ENCODE measurements around the gene PRMT9. TPM values are rescaled to one million over a fixed set of nuclear protein-coding genes. Genes with fewer than 3 reads are reported as not detected.

Gene PRMT9
- total and polyA plus RNA-seq, 2 of the 13 experiments (the other 11 are each of a cell fraction or from before 2014, with no cell fraction given) = 4.0 to 9.7 TPM

GRCh38 chr4:147638365-147638764, 45.6 kb downstream of the PRMT9 start (continued):
- TF ChIP-seq ZNF644 (CRISPR knock-in tag; IDR thresholded peaks at IDR 0.05; ENCODE audit: low read depth) (no peak), BHLHE40 (IDR thresholded peaks at IDR 0.05; ENCODE audit: low read length) (no peak)

GRCh38 chr4:147635348-147635747, 48.6 kb downstream of the PRMT9 start:
- no peaks in the 10 kb centered on the region for H3K9me3 ChIP-seq (ENCODE audit: low read length)
- no peak overlapping the region for H3K27ac ChIP-seq (ENCODE audit: extremely low read length, insufficient read depth, low read length)
- ChIA-PET POLR2A (no interaction called here), CTCF (ENCODE audit: low intra/inter-chr PET ratio, low total read pairs) (no interaction called here)
- no peak for ATAC-seq
- no peaks in the 10 kb centered on the region for H3K27me3 ChIP-seq (ENCODE audit: control insufficient read depth in 1 of 2, insufficient read depth in 2 of 2, low read length in 2 of 2)
- DNase-seq (ENCODE audit: low spot score) = no peak
- no peaks in the 10 kb centered on the region for H4K20me1 ChIP-seq (ENCODE audit: insufficient read depth, low read length)
- H3K4me3 ChIP-seq (replicated peaks in 1 of 3; ENCODE audit: insufficient read depth in 1 of 3, low read depth in 2 of 3, low read length in 3 of 3) = no peak overlapping the region
- FAIRE-seq = no peak
- H2AFZ ChIP-seq (ENCODE audit: low read length) = no peak overlapping the region
- no peak overlapping the region for H3K4me2 ChIP-seq (ENCODE audit: low read depth, low read length)
- no peaks in the 10 kb centered on the region for H3K4me1 ChIP-seq (ENCODE audit: insufficient read depth, low read length)
- in situ Hi-C loops (cut with HindIII; ENCODE audit: extremely low pct_ligation_motif_present, low pct_unique_long_range_greater_than_20kb) = no loop called here
- no TSS peak for BruUV-seq (replicated peaks)
- intact Hi-C loops (cut with micrococcal nuclease; ENCODE audit: unreplicated experiment) = no loop called here
- TF ChIP-seq, protein P1, sequence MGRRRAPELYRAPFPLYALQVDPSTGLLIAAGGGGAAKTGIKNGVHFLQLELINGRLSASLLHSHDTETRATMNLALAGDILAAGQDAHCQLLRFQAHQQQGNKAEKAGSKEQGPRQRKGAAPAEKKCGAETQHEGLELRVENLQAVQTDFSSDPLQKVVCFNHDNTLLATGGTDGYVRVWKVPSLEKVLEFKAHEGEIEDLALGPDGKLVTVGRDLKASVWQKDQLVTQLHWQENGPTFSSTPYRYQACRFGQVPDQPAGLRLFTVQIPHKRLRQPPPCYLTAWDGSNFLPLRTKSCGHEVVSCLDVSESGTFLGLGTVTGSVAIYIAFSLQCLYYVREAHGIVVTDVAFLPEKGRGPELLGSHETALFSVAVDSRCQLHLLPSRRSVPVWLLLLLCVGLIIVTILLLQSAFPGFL (CRISPR knock-in tag; IDR thresholded peaks at IDR 0.05) = no peak
- TF ChIP-seq MBNL3 (CRISPR knock-in tag; conservative IDR thresholded peaks at IDR 0.05) = no peak
- TF ChIP-seq RAD21 (CRISPR knock-in tag; IDR thresholded peaks at IDR 0.05) = no peak
- TF ChIP-seq KLF16 (CRISPR knock-in tag; IDR thresholded peaks at IDR 0.05) = no peak
- TF ChIP-seq, protein P2, sequence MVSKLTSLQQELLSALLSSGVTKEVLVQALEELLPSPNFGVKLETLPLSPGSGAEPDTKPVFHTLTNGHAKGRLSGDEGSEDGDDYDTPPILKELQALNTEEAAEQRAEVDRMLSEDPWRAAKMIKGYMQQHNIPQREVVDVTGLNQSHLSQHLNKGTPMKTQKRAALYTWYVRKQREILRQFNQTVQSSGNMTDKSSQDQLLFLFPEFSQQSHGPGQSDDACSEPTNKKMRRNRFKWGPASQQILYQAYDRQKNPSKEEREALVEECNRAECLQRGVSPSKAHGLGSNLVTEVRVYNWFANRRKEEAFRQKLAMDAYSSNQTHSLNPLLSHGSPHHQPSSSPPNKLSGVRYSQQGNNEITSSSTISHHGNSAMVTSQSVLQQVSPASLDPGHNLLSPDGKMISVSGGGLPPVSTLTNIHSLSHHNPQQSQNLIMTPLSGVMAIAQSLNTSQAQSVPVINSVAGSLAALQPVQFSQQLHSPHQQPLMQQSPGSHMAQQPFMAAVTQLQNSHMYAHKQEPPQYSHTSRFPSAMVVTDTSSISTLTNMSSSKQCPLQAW (CRISPR knock-in tag; IDR thresholded peaks at IDR 0.05) = no peak
- no peak for TF ChIP-seq ZNF263 (CRISPR knock-in tag; IDR thresholded peaks at IDR 0.05)
- no peak for TF ChIP-seq SMARCC2 (IDR thresholded peaks at IDR 0.05)
- TF ChIP-seq SMARCE1 (IDR thresholded peaks at IDR 0.05; ENCODE audit: borderline replicate concordance) = no peak
- TF ChIP-seq, protein P3, sequence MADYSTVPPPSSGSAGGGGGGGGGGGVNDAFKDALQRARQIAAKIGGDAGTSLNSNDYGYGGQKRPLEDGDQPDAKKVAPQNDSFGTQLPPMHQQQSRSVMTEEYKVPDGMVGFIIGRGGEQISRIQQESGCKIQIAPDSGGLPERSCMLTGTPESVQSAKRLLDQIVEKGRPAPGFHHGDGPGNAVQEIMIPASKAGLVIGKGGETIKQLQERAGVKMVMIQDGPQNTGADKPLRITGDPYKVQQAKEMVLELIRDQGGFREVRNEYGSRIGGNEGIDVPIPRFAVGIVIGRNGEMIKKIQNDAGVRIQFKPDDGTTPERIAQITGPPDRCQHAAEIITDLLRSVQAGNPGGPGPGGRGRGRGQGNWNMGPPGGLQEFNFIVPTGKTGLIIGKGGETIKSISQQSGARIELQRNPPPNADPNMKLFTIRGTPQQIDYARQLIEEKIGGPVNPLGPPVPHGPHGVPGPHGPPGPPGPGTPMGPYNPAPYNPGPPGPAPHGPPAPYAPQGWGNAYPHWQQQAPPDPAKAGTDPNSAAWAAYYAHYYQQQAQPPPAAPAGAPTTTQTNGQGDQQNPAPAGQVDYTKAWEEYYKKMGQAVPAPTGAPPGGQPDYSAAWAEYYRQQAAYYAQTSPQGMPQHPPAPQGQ (CRISPR knock-in tag; IDR thresholded peaks at IDR 0.05; ENCODE audit: borderline replicate concordance) = no peak
- TF ChIP-seq, protein P4, sequence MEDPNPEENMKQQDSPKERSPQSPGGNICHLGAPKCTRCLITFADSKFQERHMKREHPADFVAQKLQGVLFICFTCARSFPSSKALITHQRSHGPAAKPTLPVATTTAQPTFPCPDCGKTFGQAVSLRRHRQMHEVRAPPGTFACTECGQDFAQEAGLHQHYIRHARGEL (CRISPR knock-in tag; IDR thresholded peaks at IDR 0.05) = no peak
- no peak for TF ChIP-seq ZNF83 (CRISPR knock-in tag; IDR thresholded peaks at IDR 0.05; ENCODE audit: borderline replicate concordance)
- peaks cover 0 to 40% of the 10 kb centered on the region in 2 experiments; a peak in 3 of 5 replicates for H3K36me3 ChIP-seq (replicated peaks in 1 of 2; ENCODE audit: control insufficient read depth in 1 of 2, insufficient read depth in 2 of 2, low read length in 2 of 2)
- no peak overlapping the region for H3K9ac ChIP-seq (ENCODE audit: insufficient read depth, low read depth, low read length)
- no peaks in the 10 kb centered on the region for H3K79me2 ChIP-seq (ENCODE audit: insufficient read depth, low read length)

All from HepG2 (cell line).